Measurements from ENCODE around the gene TPP2.

Gene TPP2

DNA sequence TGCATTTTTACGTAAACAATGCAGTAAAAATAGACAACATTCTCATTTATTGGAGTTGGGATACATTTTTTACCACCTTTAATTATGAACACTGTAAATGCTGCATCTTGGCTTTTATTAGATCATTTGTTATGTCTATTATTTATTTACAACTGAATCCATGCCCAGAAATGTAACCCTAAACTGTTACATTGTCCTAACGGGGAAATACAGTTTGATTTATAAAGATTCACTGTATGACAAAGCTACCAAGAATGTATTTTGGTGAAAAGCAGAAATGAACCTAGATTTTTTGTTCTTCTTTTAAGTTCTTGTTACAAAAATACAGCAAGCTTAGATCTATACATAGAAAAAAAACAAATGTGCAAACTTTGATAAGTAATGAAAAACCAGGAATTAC lies 97.0 kb downstream of the TPP2 start:
- DNase-seq (ENCODE audit: low read depth): no peak

DNA sequence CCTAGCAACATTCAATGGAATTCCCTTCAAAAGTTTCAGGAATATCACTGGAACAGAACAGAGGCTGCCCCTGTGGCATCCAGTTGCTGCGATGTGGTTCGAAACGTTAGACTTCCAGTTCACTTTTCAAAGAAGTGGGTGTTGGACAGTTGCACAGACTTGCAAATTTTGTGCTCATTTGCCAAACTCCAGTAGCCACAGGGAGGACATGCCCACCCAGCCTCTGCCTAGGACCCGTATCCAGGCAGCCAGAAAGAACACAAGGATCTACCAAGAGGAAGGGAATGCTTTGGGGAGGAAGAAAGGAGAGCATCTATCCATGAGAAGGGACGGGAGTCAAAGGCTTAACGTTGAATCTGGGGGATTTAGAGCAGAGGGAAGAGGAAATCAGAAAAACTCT lies 98.2 kb downstream of the TPP2 start, which contains the start of gene METTL21C:
Gene METTL21C (minus strand): TSS at position 108 of the 400 bp plus-strand sequence. CDS start 546 bp downstream, outside the sequence.
- DNase-seq (ENCODE audit: low read depth): no peak

DNA sequence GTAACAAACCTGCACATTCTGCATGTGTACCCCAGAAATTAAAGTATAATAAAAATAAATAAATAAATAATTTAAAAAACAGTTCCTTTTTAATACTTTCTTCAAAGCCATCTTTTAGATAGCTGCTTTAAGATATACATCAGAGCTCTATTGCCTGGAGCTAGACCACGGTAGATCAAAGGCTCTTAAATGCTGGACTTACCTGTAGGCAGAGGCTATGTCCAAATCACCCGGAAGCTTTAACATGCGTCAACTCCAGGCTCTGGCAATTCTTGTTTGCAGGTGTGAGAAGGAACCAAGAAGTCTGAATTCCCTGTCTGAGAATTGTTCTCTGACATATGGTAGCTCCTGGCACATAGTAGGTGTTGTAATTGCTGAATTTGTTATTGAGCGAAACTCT lies 99.7 kb downstream of the TPP2 start:
- no peak for DNase-seq (ENCODE audit: low read depth)

DNA sequence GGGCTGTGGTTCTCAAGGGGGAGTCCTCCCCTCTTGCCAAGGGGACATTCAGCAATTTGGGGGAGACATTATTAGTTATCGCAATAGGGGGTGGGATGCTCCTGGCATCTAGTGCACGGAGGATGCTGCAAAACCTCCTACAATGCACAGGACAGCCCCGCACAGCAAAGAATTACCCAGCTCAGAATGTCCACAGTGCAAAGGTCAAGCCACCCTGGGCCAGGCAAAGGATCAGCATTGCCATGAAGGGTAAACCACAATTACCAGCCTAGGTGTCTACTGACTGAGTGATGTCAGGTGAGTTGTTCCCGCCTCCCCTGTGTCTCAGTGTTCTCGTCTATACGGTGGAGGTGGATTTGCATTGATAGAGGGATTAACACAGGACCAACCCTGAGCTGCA lies 100.5 kb downstream of the TPP2 start:
- no peak for DNase-seq (ENCODE audit: low read depth)

DNA sequence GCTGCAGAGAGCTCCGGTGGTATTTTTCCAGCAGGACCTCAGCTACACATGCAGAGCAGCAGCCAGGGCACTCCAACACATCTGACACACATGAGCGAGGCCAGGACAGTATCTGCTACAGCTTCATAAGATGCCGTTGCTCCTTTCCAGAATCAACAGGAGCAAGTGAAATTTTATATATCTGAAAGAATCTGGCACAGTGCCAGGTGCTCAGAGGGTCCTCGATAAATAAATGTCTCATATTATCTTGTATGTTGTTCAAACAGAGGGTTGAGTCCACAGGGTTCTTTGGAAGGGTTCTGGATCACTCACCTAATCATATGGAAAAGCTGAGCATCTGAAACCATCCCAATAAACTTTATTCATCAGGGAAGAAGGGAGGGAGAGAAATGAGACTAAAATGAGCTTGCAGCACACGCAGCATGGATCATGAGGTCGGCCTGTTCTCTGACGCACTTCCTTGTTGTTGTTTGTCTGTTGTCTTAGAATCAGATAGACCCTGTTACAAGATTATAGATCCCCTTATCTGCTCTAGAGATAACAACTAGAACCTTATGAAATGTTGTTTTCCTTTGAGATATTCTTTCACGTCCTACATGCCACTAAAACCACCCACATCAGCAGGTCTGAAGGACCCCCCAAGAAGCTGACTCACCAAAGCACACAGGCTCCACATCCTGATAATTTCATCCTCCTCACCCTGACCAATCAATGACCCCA lies 101.3 kb downstream of the TPP2 start:
- DNase-seq (ENCODE audit: low read depth): no peak

GRCh38 chr13:102698649-102698980 lies 101.8 kb downstream of the TPP2 start:
- no peak for DNase-seq (ENCODE audit: low read depth)

DNA sequence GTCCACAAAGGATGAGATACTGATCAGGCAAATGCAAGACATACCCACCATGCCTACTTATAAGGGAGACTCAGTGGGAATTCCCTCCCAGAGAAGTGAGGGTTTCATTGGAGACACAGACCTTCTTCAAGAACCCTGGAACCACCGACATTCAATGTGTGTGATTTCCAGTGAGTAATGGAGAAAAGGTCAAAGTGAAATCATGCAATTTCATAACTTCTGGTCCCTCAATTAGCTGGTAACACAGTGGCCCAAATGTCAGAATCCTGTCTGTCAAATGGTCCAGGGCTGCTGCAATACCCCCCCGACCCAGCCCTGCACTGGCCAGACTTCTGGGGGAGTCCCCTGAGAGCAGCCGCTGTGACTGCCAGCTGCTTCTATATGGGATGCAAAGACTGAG lies 102.7 kb downstream of the TPP2 start:
- no peak for DNase-seq (ENCODE audit: low read depth)

DNA sequence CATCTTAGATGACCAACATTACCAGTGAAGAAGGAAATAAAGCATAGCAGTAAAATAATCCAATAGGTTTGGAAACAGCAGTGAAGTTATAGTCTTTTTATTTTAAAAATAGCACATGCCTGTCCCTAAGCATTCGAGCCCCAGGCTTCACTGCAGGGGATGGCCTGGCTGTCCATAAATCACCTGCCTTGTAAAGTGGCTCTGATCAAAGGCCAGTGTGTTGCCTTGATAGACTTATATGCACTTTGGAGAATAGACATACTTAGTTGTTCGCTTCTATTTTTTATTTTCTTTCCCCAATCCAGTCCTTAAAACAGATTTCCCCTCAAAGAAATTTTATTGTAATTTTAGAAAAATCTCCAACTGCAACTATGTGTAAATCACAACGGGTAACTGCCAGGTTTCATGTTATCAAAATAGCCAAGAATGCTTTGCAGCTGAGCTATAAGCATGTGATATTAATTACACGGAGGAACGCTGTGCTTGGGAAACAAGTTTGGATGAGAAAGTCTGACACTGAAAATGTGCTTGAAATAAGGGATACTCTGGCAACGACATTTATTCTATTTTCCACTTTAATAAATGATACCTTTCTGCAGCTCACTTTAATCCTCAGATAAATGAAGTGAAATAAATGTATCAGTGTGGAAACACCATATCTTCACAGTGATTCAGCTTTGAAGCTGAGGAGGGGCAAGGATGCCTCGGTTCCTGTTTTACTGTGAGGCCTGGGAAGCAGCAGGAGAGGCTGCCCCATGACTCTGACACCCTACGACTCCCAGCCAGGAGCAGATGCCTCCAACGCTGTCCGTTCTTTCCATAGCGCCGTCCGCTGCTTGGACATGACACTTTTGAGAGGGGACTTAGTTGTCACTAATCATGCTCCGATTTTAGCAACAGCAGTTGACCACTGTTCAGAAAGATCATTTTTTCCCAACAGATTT lies 103.6 kb downstream of the TPP2 start:
- DNase-seq (ENCODE audit: low read depth): no peak

GRCh38 chr13:102701331-102701730 lies 104.5 kb downstream of the TPP2 start:
- DNase-seq (ENCODE audit: low read depth): no peak

- no peak for DNase-seq (ENCODE audit: low read depth)
Observed at GRCh38 chr13:102702965-102703725, 106.4 kb downstream of the TPP2 start.

DNA sequence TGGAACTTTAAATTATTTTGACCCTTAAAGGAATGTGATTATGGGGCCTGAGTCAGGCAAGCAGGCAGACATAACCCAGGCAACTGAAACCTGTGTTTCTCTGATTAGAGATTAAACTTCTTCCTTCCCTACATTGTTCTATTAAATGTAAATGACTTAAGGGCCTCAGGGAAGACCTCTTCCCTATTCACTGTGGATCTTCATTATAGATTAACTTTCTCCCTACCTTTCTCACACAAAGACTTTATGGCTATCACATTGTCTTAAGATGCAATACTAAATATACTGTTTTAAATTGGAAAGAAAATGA lies 106.9 kb downstream of the TPP2 start:
- DNase-seq (ENCODE audit: low read depth): no peak

DNA sequence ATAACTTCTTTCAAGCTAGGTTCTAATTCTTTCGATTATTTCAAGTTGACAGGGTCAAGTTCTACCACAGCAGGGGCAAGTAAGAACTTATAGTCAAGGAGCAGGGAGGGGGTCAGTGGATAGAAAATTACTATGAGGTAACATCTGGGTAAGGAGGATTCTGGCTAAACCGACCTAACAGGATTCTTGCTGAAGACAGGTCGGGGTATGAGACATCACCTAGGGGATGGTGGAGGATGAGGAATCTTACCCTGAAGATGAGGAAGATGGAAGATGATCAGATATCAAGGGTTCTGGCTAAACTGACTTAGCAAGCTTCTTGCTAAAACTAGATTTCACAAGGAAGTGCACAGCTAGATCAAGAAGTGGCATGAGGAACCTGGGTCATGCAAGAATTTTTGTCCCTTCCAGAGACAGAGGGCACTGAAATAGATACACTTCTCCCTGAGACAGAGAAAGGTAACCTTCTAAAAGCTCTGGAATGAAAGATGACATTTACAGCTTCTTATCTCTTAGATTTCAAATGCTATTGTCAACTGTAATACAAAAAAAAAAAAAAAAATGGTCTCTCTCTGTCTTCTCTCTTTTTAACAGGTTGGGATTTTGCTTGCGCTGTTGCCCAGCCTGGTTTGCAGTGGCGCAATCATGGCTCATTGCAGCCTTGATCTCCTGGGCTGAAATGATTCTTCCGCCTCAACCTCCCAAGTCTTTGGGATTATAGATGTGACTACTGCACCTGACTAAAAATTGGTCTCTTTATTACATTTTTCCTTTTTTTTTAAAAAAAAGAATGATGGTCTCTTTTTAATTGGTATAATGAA lies 107.7 kb downstream of the TPP2 start:
- DNase-seq (ENCODE audit: low read depth): no peak

DNA sequence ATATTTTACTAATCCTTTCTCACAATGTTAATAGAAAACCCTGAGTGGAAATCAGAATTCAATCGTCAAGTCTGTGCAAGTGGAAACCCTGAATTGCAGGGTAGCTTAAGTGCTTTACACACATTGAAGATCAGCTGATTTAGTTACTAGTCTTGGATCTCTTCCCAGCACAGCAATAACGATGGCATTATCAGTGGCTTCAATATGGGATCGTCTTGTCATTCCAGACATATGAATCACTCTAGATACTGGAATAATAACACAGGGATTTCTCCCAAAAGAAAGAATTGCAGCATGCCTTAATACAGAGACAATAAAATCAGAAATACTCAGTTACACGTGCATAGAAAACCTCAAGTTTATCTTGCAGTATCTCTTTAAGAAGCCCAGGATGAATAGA lies 110.7 kb downstream of the TPP2 start:
- DNase-seq (ENCODE audit: low read depth): no peak

GRCh38 chr13:102708211-102708610 lies 111.4 kb downstream of the TPP2 start:
- no peak for DNase-seq (ENCODE audit: low read depth)

- no peak for DNase-seq (ENCODE audit: low read depth)
Observed at GRCh38 chr13:102708991-102709390, 112.2 kb downstream of the TPP2 start.

- no peak for DNase-seq (ENCODE audit: low read depth)
Observed at GRCh38 chr13:102709536-102709935, 112.8 kb downstream of the TPP2 start.

DNA sequence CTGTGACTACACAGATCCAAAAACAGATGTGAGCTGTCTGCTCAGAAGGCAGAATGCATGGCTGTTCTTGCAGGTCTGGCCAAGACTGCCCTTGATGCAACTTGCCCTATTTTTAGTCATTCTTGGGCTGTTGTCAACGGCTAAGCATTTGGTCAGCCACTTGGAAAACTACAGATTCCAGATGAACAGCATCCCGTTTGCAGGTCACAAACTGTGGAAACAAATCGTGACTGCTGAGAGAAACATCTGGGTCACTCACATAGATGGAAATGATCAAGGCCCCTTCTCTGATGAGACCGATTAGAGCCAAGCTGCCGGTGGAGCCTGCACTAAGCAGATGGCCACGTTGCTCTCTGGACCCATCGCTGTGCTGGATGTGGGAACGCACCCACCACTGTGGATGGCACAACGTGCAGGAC lies 113.5 kb downstream of the TPP2 start:
- no peak for DNase-seq (ENCODE audit: low read depth)

DNA sequence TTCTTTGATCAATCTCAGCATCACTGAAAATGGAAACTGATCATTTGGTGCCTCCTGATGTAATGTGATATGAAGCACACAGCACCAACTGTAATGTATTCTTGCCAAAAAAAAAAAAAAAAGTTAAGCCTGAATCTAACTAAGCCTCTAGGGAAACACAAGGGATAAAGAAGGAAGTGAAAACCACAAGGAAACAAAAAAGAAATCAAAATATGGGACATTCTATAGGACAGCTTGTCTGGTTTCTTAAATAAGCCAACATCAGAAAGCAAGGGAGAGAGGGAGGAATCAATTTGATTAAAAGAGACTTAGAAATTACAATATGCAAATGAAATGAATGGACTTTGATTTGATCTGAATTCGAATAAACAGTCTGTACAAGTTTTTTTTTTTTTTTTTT lies 118.7 kb downstream of the TPP2 start:
- no peak for DNase-seq (ENCODE audit: low read depth)

- no peak for DNase-seq (ENCODE audit: low read depth)
Observed at GRCh38 chr13:102718746-102719145, 122.0 kb downstream of the TPP2 start.

- no peak for DNase-seq (ENCODE audit: low read depth)
Observed at GRCh38 chr13:102721800-102722231, 125.0 kb downstream of the TPP2 start.

DNA sequence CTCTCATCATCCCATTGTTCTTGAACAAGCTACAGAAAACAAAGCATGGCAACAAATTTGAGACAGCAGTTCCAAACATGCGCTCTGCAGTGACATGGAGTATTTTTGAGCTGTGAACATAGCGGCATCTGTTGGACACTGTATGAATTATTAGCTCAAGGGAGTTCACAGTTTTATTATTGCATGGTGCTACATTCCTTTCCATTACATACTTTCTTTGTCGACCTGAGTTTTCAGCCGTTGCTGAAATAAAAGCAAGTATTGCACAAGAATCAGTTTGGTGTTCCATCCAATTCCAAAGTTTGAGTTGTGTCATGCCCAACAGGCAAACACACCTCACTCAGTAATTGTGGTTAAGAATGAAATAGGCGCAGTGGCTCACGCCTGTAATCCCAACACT lies 128.1 kb downstream of the TPP2 start:
- DNase-seq (ENCODE audit: low read depth): no peak

DNA sequence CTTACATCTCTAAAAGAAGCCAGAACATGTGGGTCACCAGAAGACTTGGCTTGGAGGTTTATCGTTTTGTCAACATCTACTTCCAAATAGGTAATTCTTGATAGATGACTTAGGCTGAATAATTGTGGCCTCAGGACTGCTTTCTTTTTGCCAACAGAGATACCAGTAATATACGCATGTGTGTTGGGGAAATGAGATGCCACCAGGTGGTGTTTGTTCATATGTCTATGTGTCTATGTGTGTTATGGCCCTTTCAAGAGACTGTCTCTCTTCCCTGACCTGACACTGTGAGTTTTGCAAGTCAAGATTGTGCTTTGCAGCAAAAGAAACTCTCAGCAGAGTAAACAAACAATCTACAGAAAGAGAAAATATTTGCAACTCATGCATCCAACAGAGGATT lies 129.6 kb downstream of the TPP2 start:
- DNase-seq (ENCODE audit: low read depth): no peak

All from activated T-helper 1 cell treated with Interleukin-2 at 50 U/mL for 16 hours (primary cell).